ENCODE data around the gene ANKRD13A.

DNA sequence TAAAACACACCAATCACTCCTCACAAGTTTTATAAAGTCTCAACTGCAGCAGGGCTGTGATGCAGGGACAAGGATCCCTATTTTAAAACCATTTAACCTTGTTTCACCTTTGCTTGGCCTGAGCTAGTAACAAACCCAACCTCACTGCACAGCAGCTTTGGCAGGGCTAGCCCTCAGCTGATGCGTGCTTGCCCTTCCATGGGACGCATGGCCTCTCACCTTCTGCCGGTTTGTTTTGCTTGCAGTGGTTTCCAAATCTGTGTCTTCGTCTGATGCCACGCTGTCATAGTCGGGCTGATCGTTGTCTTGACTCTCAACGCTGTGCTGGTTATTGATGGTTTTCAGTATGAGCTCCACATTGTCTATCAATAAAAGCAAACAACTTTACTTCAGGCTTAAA lies 46.4 kb upstream of the ANKRD13A start:
- TF ChIP-seq CTCF (IDR thresholded peaks at IDR 0.05) = no peak
- no peak for TF ChIP-seq EZH2phosphoT487 (IDR thresholded peaks at IDR 0.05; ENCODE audit: borderline replicate concordance, low read depth)
- TF ChIP-seq, protein P1, sequence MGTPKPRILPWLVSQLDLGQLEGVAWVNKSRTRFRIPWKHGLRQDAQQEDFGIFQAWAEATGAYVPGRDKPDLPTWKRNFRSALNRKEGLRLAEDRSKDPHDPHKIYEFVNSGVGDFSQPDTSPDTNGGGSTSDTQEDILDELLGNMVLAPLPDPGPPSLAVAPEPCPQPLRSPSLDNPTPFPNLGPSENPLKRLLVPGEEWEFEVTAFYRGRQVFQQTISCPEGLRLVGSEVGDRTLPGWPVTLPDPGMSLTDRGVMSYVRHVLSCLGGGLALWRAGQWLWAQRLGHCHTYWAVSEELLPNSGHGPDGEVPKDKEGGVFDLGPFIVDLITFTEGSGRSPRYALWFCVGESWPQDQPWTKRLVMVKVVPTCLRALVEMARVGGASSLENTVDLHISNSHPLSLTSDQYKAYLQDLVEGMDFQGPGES (IDR thresholded peaks at IDR 0.05; ENCODE audit: low read depth, low read length) = no peak
- TF ChIP-seq FOSL2 (IDR thresholded peaks at IDR 0.05; ENCODE audit: borderline replicate concordance, low read depth) = no peak
- TF ChIP-seq SMC3 (IDR thresholded peaks at IDR 0.05; ENCODE audit: low read depth, low read length) = no peak
- no peak for TF ChIP-seq POLR2AphosphoS5 (IDR thresholded peaks at IDR 0.05; ENCODE audit: low read depth, low read length)
- TF ChIP-seq, protein P2, sequence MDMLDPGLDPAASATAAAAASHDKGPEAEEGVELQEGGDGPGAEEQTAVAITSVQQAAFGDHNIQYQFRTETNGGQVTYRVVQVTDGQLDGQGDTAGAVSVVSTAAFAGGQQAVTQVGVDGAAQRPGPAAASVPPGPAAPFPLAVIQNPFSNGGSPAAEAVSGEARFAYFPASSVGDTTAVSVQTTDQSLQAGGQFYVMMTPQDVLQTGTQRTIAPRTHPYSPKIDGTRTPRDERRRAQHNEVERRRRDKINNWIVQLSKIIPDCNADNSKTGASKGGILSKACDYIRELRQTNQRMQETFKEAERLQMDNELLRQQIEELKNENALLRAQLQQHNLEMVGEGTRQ (IDR thresholded peaks at IDR 0.05; ENCODE audit: borderline replicate concordance, low read depth, low read length) = no peak
- no peak for TF ChIP-seq YY1 (IDR thresholded peaks at IDR 0.05; ENCODE audit: low read depth)

Data from SK-N-SH (cell line).